GM19043 (cell line): ENCODE measurements around the gene ACVR1B.

Source experiments
- ATAC-seq: cut with Tn5 transposase; IDR thresholded peaks from one replicate; pipeline ENCODE4 v1.9.1; 2021; ENCODE audit warnings: low read depth; ENCODE audit not compliant: unreplicated experiment

ACVR1B gene

DNA sequence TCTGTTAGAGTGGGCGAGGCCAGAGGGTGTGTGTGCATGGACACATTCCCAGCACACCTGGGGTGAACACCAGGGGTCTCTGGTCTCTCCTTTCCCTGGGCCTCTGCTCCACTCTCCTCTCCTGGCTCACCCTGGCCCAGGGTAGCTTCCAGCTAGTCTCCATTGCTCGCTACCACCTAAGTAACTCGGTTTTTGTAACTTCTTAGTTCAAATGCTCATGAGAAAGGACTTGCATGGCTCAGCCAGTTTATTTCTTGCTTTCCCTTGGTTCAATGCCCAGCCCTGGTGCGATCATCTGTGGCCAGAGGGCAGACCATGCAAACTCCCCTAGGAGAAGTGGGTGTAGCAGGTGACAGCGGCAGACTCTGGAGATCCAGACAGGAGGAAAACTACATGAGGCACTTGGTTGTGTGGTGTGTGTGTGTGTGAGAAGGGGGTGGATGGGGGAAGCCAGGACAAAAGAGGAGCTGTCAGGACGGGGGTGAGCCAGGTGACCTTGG, 8.9 kb upstream of the ACVR1B start:
- no peak for ATAC-seq

DNA sequence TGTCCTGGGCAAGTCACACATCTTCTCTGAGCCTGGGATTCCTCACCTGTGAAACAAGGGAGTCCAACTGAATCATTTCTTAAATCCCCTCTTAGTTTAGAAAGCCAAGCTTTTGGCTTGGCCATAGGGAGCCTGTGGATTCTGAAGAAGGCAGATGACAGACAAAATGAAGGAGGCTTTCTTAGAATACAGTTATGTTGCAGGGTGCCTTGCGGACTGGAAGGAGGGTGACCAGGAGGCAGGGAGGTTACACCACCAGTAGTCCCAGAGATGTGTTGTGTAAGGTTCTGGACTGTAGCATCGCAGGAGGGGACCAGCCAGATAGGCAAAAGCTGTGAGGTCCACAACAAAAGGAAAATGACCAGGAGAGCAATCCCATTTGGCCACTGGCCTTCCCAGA, 8.2 kb upstream of the ACVR1B start:
- no peak for ATAC-seq

DNA sequence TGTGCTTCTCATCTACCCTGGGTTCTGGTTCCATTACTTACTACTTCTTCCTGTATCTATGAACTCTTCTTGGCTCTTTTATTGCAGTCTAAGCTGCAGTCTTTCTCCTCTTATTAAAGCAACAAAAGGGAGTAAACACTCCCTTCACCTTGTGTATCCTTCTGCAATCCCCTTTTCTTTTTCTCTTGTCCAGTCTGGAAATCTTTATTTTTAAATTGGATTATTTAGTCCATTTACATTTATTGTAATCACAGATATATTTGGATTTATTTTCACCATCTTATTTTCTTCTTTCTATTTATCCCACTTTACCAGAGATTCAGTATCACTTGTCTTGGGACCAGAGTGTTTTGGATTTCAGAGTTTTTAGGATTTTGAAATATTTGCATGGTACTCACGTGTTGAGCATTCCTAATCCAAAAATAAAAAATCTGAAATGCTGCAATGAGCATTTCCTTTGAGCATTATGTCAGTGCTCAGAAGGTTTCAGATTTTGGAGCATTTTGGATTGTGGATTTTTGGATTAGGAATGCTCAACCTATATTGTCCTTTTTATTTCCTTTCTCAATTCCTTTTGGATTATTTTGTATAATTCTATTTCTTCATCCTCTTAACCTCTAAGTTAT, 6.8 kb upstream of the ACVR1B start:
- ATAC-seq = no peak

DNA sequence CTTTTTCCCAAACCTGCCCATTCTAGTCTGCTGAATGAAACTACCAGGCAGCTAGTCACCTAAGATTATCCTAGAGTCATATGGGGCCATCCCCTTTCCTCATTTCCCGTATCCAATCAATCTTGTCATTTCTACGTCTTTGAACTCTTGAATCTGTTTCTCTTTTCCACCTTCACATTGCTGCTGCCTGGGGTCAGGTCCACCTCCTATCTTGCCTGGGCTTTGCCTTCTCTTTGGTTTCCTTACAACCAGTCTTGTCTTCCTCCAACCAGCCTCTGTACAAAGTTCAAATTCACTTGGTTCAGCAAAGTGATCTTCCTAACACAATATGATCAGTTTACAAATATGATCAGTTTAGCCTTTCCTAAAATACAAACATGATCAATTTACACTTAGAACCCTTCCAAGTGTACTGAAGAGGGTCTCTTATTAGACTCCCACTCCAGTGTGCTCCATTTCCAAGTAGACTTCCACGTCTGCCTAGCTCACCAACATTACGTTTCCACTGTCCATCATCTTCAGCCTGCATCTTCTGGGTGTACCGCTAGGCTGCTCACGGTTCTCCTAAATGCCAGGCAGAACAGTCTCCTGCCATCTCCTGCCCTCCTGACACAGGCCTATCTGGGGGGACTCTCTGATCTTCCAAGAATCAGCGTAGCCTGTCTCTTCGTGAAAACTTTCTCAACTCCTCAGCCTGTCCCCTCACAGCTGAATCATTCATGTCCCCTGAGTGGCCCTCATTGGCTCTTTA, 4.1 kb upstream of the ACVR1B start:
- no peak for ATAC-seq

DNA sequence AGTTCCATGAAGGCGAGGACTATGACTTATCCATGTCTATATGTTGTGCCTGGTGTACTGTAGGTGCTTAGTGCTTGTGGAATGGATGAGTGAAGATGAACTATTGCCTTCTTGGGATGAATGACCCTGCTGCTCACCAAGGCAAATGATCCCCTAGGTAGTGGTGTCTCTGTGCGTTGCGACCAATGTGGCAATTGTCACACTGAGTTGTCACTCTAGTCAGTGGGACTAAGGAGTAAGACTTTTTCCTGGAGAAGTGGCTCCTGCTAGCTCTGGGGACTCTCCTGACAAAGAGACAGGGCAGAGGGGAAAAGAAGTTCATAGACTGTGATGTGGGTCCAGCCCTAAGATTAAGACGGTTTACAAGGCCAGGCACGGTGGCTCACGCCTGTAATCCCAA, 3.4 kb upstream of the ACVR1B start:
- no peak for ATAC-seq

DNA sequence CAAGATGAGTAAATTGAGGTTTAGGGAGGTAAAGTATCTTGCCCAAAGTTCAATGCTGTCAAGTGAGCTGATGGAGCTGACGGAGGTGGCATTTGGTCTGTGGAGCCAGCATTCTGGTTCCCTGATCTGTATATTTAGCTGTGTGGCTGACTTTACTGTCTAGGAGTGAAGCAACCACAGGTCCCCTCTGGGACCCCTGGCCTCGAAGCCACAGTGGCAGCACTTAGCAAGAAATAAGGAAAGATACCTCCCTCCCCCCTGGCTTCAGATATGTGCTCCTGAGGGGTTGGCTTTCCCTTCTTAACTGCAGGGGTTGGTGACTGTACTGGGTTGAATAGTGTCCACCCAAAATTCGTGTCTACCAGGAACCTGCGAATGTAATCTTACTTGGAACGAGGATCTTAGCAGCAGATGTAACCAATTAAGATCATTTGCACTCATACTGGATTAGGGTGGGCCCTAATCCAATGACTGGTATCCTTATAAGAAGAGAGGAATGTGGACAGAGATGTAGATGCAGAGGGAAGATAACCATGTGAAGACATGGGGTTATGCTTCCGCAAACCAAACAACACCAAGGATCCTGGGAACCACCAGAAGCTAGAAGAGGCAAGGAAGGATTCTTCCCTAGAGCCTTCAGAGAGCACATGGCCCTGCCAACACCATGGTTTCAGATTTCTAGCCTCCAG, 2.0 kb upstream of the ACVR1B start:
- no peak for ATAC-seq

DNA sequence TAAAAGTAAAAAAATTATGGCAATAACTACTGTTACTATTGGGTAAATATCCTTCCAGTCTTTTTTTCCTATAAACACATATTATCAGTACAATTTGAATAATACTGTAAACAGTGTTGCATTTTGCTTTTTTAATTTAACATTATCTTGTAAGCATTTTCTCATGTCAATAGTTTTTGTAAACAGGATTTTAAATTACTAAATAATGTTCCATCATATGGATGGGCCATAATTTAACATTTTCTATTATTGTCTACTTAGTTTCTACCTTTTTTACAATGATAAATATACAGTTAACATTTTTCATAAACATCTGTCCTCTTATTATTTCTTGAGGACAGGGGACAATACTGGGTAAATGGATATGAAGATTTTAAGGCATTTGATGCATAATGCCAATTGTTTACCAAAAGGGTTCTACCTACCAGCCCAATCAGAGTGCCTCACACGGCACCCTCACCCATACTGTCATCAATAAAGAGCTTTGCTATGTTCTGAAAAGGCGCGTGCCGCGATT, 759 bp upstream of the ACVR1B start:
- ATAC-seq = no peak

DNA sequence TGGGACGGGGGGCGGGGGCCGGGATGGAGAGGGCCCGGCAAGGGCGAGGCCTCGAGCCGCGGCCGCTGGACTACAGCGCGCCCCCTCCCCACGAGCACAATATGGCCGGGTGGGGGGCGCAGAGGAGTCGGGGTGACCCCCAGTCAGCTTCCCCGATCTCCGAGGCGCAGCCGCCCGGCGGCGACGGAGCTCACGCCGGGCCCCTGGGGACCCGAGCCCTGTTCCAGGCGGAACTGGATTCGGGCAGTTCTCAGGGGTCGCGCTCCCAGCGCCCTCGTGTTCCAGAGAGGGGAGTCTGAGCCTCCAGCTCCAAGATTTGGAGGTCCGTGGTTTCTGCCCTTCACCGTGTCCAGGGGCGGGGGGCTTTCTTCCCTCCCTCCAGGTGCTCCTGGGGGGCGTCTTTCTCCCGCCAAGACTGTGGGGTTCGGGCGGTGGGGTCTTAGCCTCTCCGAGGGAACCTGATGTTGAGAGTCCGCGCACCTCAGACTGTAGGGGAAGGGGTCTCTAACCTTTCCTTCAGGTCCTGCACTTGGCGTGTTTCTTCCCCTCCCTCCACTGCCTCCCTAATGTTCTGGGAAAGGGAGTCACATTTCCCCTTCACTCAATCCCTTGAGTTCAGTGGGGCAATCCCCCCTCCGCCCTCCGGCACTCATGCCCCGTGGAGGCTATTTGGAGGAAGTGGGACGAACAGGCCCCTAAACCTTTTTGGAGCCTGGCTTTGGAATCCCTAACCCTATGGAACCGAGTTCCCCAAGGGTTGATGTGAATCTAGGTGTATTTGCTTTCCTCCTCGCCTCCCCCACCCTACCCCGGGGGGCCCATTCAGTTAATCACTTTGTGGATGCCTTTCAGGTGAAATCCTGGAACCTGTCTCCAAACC, 584 bp downstream of the ACVR1B start:
- no peak for ATAC-seq

DNA sequence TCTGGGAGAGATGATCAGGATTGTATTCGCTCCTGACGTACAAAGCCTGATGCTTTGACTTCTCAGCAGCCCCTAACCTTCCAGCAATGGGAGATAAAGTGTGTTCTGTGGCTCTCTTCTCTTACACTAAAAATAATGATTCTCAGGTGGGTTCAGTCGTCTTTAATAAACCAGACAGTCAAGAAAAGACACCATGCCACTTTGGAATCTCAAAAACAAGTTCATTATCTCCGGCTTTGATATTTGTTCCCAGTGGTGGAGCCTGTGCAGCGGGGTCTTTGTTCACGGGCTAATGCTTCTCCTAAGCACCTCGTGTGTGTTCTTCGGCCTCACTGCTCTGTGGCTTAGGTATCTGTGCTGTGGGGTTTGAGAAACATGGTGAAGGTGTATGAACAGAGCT, 1.6 kb downstream of the ACVR1B start:
- ATAC-seq = no peak

DNA sequence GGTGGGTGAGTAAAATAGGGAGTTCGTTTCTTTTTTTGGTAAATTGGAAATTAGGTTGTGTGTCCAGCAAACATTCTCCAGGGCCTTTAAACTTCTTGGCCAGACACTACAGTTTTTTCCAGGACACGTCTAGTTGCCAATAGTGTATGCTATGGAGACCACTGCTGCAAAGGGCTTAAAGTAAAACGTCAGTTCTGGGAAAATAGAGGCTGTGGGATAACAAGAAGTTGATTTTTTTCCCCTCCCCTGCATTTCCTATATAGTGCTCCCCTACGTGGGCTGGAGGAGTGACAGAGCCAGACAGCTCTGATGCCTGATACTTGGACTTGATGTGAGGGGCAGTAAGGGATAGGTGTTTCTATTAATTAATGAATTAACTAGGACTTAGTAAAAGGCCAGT, 2.4 kb downstream of the ACVR1B start:
- no peak for ATAC-seq

DNA sequence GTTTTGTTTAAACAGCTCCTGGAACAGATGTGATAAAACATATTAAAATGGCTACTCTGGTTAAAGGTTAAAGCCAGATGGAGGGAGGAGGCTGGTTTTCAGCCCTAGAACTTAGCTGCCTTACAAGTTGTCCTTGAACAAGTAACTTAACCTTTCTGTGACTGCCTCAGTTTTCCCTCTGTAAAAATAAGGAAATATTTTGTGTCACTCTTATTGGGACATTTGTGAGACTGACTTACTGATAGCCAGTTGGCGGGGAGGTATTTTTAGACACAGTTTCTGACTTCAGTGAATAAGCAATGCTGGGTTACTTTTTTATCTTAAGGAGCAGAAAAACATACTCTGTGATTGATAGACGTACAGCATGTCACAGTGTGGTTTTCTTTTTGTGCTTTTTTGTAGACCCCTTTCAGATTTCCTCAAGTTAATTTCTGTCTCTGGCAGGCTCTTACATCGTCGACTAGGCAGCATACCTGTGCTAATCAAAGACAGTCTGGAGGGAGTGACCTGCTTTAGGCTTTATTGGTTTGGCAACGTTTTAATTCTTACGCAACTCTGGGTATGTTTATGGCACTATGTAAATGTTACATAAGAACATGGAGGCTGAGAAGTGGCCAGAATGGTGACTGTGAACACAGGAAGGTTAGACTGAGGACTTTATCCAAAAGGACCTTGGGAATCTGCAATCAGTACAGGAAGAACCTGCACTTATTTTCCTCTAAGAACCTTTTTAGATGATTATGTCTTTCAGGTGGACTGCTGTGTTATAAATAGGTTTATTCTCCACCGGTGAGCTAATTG, 3.3 kb downstream of the ACVR1B start:
- no peak for ATAC-seq

DNA sequence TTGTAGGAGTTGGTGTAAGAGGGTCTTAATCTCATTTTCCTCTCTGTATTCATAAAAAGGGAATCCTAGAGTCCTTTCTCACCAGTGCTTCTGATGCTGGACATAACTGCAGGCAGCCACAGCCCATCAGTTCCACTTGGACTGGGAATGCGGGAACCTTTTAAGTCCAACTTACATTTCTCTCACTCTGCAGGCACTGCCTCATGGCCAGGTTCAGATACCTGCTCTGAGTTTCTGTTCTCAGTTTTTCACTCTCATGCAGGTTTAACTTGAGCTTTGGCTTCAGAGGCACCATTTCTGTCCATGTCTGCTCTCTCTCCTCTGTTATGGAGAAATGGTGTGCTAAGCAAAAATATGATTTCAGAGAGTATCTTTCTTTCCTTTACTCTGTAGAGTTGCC, 4.2 kb downstream of the ACVR1B start:
- no peak for ATAC-seq

DNA sequence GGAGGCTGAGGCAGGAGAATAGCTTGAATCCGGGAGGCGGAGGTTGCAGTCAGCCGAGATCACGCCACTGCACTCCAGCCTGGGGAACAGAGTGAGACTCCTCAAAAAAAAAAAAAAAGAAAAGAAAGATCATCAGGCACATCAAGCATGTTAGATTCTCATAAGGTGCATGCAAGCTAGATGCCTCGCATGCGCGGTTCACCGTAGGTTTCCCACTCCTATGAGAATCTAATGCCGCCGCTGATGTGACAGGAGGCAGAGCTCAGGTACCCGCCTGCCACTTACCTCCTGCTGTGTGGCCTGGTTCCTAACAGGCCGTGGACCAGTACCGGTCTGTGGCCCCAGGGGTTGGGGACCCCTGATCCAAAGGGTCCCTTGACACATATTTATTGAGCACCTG, 7.0 kb downstream of the ACVR1B start:
- ATAC-seq = no peak

DNA sequence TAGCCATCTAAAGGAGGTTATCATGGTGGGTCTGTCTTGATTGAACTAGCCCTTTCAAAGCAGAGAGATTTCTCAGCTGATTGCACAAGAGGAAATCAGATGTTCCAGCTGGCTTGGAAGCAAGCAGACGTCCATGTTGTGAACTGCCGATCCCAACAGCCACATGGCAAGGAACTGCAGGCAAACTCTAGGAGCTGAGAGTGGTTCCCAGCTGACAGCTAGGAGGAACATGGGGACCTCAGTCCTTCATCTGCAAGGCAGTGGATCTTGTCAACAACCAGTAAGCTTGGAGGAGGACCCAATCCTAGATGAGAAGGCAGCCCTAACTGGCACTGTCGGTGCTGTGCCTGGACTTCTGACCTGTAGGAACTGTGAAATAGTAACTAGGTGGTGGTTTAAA, 7.7 kb downstream of the ACVR1B start:
- no peak for ATAC-seq

DNA sequence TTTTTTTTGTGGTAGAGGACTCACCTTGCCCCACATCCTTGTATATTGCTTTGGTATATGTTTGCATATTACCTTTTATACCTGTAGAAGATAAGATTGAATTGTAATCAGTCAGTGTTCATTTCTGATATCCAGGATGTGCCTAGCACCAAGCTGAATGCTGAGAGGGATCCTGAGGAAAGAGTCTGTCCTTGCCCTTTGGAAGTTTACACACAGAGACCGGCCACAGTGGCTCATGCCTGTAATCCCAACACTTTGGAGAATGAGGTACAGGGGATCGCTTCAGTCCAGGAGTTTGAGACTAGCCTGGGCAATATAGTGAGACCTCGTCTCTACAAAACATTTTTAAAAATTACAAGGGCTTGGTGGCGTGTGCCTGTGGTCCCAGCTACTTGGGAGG, 8.4 kb downstream of the ACVR1B start:
- ATAC-seq = no peak

DNA sequence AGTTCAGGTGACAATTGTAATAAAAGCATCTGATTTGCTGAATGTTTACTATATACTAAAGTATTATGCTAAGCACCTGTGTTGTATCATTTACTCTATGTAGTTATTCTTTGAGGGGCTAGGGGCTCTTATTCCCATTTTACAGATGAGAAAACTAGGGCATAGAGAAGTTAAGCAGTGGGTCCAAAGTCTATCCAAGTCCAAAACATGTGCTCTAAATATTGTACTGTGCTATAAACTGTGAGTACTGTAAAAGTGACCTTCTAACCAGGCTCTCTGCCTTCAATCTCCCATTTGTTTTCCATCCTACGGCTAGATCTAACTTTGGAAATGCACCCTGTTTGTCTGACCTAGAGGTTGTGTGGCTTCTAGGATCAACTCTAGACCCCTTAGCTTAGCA, 9.0 kb downstream of the ACVR1B start:
- no peak for ATAC-seq

DNA sequence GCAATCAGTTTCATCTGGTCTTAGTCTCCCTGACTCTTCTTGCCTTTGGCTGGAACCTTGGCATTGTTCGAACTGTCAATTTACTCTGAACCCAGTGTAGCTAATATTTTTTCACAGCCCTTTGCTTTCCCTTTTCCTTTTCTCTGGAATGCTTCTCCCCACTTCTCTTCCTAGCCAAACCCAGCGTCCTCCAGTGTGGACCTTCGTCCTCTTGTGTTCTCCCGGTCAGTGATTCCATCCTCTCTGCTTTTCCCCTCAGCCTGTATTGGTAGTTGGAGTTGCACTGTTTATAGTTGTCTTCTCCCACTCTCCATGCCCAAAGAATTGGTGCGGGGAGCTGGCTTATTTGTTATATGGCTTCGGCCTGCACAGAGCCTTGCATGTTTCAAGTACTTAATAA, 9.4 kb downstream of the ACVR1B start:
- no peak for ATAC-seq

DNA sequence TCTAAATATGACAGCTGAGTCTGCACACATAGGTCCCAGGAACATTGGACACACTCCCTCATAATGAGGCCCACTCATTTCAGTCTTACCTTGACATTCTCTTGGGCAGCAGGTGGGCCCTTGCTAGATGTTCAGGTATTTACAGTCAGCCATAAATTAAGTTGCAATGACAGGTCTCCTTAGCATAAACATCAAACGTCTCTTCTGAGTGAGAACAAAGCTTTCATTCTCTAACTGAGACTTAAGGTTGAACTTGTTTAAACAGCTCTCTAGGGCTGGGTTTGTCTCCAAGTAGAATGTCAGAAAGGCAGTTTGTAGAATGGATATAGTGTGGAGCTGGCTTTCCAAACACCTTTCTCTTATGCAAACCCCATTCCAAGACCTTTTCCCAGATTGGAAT, 10.3 kb downstream of the ACVR1B start:
- ATAC-seq = no peak

DNA sequence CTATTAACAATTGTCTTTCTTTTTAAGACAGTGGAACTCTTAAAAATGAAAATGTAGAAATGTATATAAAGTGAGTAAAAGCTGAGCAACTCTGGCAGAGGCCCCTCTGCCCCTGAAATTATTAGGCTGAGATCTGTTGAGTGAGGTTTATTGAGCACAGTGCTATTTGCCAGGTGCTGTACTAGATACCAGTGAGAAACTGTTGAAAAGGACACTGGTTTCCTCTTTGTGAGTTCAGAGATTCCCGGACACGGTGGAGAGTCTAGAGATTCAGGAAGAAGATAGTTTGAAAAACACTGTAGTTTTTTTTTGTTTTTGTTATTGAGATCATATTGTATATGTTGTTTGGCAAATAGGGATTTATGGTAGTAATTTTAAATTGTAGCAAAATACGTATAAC, 11.2 kb downstream of the ACVR1B start:
- no peak for ATAC-seq

DNA sequence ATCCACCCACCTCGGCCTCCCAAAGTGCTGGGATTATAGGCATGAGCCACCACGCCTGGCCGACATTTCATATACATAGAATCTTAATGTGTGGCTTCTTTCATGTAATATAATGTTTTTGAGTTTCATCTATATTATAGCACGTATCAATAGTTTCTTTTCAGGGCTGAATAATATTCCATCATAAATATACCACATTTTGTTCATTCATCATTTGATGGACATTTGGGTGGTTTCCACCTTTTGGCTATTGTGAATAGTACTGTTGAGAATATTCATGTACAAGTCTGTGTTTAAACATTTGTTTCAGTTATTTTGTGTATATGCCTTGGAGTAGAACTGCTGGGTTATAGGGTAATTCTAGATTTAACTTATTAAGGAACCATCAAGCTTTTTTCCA, 12.0 kb downstream of the ACVR1B start:
- ATAC-seq = no peak
